Muscle layer of colon (tissue), 2 donors: ENCODE measurements around the gene PABPN1L.
"Not testable (repeated sequence)": the region's sequence is repeated elsewhere in the genome, so short reads cannot be mapped to it uniquely, and the experiment has no call there.

Experiments used
- H3K27ac ChIP-seq: one replicate; pipeline ENCODE4 v1.7.0; 2013; ENCODE audit warnings: low read depth, mild to moderate bottlenecking, low read length, moderate library complexity
- H3K27me3 ChIP-seq, 2 donors: one replicate each; pipeline ENCODE4 v1.7.0; 2013; ENCODE audit warnings: low read length in 2 of 2, mild to moderate bottlenecking in 2 of 2; ENCODE audit not compliant: insufficient read depth in 2 of 2, control insufficient read depth in 1 of 2
- H3K36me3 ChIP-seq: one replicate; pipeline ENCODE4 v1.7.0; 2013; ENCODE audit warnings: mild to moderate bottlenecking, low read length; ENCODE audit not compliant: insufficient read depth
- H3K4me1 ChIP-seq: one replicate; pipeline ENCODE4 v1.7.0; 2013; ENCODE audit warnings: mild to moderate bottlenecking, low read length; ENCODE audit not compliant: insufficient read depth
- H3K4me3 ChIP-seq, 2 donors: one replicate each; pipeline ENCODE4 v1.7.0; 2013; ENCODE audit warnings: low read length in 2 of 2, low read depth in 1 of 2, mild to moderate bottlenecking in 1 of 2, moderate library complexity in 1 of 2
- H3K9ac ChIP-seq: one replicate; pipeline ENCODE4 v1.7.0; 2013; ENCODE audit warnings: low read length
- H3K9me3 ChIP-seq: one replicate; pipeline ENCODE4 v1.7.0; 2013; ENCODE audit warnings: mild to moderate bottlenecking, low read length
- donor health status: abdominal sarcoma.
- donor health status: Adenocarcinoma of cecum.

Gene PABPN1L

DNA sequence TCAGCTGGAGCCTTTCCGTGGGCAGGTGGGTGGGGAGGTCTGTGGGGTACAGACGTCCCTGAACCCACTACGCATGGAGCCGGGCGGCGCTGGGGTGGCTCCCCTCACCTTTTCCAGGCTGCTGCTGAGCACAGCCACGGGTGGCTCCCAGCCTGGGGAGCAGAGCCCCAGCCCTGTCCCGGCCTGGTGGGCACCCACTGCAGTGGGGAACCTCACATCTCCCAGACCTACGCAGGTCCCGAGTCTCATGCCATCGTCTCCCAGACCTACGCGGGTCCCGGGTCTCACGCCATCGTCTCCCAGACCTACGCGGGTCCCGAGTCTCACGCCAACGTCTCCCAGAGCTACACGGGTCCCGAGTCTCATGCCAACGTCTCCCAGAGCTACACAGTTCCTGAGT lies 37.7 kb downstream of the PABPN1L start:
- no peak overlapping the region for H3K9ac ChIP-seq

DNA sequence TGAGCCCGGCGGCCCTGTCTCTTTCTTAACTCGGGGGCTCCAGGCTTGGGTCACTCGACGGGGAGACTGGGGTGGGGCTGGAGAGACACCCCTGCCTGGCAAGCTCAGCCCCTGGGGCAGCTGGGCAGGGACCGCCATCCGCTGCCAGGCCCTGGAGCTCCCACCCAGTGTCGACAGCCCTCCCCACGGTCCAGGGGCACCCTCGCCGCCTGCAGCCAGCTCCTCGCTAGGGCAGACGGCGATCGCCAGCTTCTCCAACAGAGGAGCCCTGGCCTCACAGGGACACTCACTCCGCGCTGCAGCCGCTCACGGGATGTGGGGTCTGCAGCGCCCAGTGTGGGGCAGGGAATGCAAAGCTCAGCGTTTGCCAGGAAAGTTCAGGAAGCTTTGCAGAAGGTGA lies 38.7 kb downstream of the PABPN1L start:
- Histone ChIP-seq H3K36me3 (peaks cover 7% of the 10 kb centered on the region), H3K9ac (no peak overlapping the region), H3K4me3 (no peak overlapping the region), H3K4me1 (no peaks in the 10 kb centered on the region), H3K27me3 (no peaks in the 10 kb centered on the region), H3K27ac (no peak overlapping the region), H3K9me3 (no peaks in the 10 kb centered on the region)

More for the DNA sequence above, 37.7 kb downstream of the PABPN1L start:
- Histone ChIP-seq H3K4me1 (no peaks in the 10 kb centered on the region), H3K36me3 (peaks cover 4% of the 10 kb centered on the region), H3K9me3 (no peaks in the 10 kb centered on the region), H3K27ac (no peak overlapping the region), H3K27me3 (no peaks in the 10 kb centered on the region), H3K4me3 (no peak overlapping the region)

DNA sequence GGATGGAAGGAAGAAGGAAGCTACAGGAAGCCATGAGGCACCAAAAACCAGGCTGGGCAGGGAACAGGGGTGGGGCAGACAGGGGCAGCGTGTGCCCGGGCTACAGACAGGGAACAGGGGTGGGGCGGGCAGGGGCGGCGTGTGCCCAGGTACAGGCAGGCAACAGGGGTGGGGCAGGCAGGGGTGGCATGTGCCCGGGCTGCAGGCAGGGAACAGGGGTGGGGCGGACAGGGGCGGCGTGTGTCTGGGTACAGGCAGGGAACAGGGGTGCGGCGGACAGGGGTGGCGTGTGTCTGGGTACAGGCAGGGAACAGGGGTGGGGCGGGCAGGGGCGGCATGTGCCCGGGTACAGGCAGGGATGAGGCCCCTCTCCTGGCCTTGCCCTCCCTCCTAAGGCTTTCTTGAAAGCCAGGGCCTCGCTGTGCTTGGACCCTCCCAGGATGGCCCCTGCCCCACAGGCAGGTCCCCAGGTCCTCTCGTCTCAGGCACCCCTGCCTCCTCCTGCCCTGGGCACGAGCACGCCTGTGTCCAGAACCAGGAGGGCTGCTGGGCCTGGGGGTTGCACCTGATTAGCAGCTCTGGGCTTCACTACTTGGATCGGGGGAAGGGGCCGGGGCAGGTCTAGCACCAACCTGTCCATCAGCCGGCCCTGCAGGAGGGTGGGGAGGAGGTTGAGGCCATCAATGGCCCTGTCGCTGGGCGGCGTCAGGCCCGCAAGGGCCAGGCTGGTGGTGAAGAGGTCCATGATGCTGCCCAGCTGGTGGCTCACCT lies 40.2 kb downstream of the PABPN1L start:
- no peak overlapping the region for H3K27ac ChIP-seq
- no peaks in the 10 kb centered on the region for H3K27me3 ChIP-seq
- H3K9ac ChIP-seq = no peak overlapping the region
- peaks cover 16% of the 10 kb centered on the region for H3K36me3 ChIP-seq
- no peaks in the 10 kb centered on the region for H3K4me1 ChIP-seq
- H3K9me3 ChIP-seq = no peaks in the 10 kb centered on the region
- H3K4me3 ChIP-seq = no peak overlapping the region

DNA sequence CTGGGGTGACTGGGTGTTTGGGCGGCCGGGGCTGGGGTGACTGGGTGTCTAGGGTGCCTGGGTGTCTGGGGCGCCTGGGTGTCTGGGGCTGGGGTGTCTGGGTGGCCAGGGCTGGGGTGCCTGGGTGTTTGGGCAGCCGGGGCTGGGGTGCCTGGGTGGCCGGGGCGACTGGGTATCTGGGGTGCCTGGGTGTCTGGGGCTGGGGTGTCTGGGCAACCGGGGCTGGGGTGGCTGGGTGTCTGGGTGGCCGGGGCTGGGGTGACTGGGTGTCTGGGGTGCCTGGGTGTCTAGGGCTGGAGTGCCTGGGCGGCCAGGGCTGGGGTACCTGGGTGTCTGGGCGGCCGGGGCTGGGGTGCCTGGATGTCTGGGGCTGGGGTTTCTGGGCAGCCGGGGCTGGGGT lies 41.3 kb downstream of the PABPN1L start:
- Histone ChIP-seq H3K9me3 (no peaks in the 10 kb centered on the region), H3K4me1 (no peaks in the 10 kb centered on the region), H3K27me3 (no peaks in the 10 kb centered on the region), H3K27ac (no peak overlapping the region), H3K36me3 (peaks cover 16% of the 10 kb centered on the region), H3K4me3 (no peak overlapping the region), H3K9ac (no peak overlapping the region)

DNA sequence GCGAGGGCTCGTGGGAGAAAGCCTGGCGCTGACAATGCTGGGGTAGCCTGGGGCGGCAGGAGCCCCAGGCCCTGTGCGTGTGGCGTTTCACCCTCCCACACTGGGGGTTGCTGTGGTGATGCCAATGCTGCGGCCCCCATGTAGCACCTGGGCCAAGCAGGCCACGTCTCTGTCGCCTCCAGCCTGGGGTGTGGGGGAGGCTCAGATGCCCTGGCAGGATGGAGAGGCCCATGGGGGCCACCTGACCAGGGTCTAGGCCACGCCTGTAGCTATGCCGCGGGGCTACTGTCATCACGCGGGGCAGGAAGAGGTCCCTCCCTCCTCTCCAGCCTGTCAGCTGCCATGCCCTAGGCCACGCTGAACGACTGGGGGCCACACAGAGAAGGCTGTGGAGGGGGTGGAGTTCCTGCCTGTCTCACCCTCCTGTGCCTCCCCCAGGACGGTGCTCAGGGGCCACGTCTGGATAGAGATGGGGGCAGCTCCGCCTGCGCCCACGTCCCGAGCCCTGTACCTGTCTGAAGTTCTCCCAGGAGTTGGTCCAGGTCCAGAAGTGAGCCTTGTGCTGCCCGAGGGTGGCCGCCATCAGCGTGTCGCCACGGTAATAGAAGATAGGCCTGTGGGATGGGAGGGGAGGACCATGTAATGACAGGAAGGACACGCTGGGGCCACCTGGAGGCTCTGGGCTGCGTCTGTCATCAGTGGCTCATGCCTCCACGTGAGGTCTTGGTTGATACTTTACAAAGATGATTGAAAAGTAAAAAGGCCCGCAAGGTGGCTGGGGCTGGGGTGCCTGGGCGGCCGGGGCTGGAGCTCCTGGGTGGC lies 42.0 kb downstream of the PABPN1L start:
- peaks cover 16% of the 10 kb centered on the region for H3K36me3 ChIP-seq
- no peak overlapping the region for H3K27ac ChIP-seq
- no peak overlapping the region for H3K9ac ChIP-seq
- H3K9me3 ChIP-seq = no peaks in the 10 kb centered on the region
- no peak overlapping the region for H3K4me3 ChIP-seq
- no peaks in the 10 kb centered on the region for H3K4me1 ChIP-seq
- no peaks in the 10 kb centered on the region for H3K27me3 ChIP-seq

DNA sequence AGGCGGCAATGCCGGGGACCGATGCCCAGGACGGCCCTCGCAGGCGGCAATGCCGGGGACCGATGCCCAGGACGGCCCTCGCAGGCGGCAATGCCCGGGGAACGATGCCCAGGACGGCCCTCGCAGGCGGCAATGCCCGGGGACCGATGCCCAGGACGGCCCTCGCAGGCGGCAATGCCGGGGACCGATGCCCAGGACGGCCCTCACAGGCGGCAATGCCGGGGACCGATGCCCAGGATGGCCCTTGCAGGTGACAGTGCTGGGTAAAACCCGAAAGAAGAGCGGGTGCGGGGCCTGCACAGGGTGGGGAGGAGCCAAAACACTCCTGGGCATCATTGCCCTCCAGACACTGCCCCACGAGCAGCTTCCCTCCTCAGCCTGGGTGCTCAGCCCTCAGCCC lies 42.8 kb downstream of the PABPN1L start:
- peaks cover 16% of the 10 kb centered on the region for H3K36me3 ChIP-seq

DNA sequence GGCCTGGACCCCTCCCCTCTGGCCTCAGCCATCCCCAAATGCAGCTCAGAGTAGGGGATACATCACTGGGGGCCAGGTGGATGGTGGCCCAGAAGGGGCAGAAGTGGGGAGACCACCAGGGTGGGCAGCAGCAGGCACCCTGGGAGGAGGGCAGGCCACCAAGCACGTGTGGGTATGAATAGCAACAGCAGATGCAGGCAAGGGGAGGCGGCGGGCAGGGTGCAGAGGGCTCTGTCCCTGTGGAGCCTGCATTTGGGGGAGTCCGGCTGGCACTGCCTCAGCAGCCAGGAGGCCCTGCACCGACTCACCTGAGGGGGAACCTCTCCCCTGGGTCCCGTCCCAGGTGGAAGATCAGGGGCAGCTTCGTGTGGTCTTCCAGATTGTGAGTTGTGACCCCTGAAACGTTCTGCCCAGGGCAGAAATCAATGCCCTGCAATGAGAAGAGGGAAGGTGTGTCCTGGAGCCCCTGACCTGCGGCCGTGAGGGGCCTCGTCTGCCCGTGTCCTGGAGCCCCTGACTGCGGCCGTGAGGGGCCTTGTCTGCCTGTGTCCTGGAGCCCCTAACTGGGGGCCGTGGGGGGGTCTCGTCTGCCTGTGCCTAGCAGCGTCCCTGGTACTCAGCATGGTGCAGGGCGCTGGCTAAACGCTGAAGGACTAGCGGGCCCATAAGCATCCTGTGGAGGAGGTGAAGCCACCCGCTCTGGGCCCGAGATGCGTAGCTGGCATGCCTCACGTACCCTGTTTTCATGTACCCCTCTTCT lies 44.0 kb downstream of the PABPN1L start:
- H3K36me3 ChIP-seq = peaks cover 16% of the 10 kb centered on the region
- no peaks in the 10 kb centered on the region for H3K4me1 ChIP-seq
- no peaks in the 10 kb centered on the region for H3K27me3 ChIP-seq

More for the DNA sequence above, 42.8 kb downstream of the PABPN1L start:
- not testable (repeated sequence) for H3K27ac ChIP-seq, H3K4me3 ChIP-seq, H3K9me3 ChIP-seq, H3K27me3 ChIP-seq, H3K4me1 ChIP-seq, H3K9ac ChIP-seq

DNA sequence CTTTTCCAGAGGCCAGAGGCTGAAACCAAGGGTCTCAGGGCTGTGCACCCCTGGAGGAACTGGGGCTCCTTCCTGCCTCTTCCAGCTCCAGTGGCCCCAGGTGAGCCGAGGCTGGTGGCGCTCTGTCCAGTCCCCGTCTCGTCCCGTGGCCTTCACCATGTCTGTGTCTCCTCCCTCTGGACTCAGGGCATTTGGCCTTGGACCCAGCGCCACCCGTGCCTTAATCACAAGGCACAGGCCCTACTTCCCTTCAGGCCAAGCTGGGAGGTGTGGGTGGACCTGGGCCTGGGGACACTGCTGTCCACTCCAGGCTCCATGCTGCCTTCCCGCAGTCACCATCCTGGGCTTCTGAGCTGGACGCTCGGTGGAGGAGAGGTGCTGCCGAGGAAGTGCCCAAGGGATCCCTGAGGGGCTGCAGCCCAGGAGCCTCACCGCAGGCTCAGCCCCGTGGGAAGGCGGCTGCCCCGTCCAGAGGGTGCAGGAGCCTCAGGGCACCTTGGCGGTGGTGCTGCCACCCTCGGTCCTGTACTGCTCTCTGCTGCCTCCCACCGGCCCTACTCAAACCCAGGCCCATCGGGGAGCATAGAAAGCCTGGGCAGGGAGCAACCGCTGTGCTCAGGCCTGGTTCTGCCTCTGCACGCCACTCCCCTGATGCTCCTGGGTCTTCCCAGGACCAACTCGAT lies 45.2 kb downstream of the PABPN1L start:
- no peaks in the 10 kb centered on the region for H3K9me3 ChIP-seq
- H3K4me1 ChIP-seq = no peaks in the 10 kb centered on the region
- no peaks in the 10 kb centered on the region for H3K27me3 ChIP-seq
- no peak overlapping the region for H3K4me3 ChIP-seq
- peaks cover 13% of the 10 kb centered on the region for H3K36me3 ChIP-seq
- H3K27ac ChIP-seq = no peak overlapping the region
- H3K9ac ChIP-seq = no peak overlapping the region

More for the DNA sequence above, 44.0 kb downstream of the PABPN1L start:
- Histone ChIP-seq H3K9me3 (no peaks in the 10 kb centered on the region), H3K9ac (no peak overlapping the region), H3K4me3 (no peak overlapping the region), H3K27ac (no peak overlapping the region)

DNA sequence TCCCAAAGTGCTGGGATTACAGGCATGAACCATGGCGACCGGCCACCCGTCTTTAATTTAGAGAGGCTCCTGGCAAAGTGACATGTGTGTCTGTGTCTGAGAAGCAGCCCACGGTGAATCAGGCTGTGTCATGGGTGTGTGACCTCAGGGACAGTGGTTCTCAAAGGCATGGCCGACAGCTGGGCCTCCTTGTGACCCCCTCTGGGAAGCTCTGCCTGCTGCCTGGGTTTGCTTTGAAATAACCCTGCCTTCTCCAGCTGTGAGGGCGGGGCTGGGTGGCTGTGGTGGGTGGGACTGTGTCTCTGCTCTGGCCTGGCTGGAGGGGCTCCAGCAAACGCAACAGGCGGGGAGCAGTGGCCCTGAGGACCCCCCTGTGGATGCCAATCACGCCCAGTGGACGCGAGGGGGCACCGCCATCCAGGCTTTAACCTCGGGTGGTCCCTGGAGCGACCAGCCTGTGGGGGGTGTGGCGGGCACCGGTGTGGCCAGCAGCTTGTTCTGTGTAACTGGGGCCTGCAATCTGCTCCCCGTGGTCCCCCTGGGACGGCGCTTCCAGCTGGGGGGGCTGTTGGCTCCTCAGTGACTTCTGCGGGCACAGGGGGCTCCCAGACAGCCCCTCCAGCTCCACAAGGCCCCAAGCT lies 46.0 kb downstream of the PABPN1L start:
- H3K9ac ChIP-seq = no peak overlapping the region
- no peaks in the 10 kb centered on the region for H3K4me1 ChIP-seq
- H3K27me3 ChIP-seq = no peaks in the 10 kb centered on the region
- H3K27ac ChIP-seq = no peak overlapping the region
- no peak overlapping the region for H3K4me3 ChIP-seq
- no peaks in the 10 kb centered on the region for H3K9me3 ChIP-seq
- peaks cover 12% of the 10 kb centered on the region for H3K36me3 ChIP-seq

DNA sequence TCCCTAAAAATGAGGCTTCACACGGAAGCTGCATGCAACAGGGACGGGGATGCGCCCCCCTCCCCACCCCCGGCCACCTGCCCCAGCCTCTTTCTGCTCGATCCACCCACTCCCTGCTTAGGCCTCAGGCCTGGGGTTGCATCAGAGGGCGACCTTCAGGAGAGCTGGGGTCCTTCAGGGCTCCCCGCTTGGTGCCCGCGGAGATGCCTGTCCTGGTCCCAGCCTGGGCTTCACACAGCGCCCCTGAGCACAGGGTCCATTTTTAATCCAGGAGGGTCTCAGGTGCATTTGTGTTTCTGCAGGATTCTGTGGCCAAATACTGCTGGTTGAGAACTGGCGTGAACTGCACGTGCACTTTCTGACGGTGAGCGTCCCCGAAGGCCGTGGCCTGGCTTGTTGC lies 47.3 kb downstream of the PABPN1L start:
- no peaks in the 10 kb centered on the region for H3K4me1 ChIP-seq
- no peaks in the 10 kb centered on the region for H3K27me3 ChIP-seq
- H3K27ac ChIP-seq = no peak overlapping the region
- H3K36me3 ChIP-seq = peaks cover 12% of the 10 kb centered on the region
- no peak overlapping the region for H3K4me3 ChIP-seq
- H3K9ac ChIP-seq = no peak overlapping the region
- H3K9me3 ChIP-seq = no peaks in the 10 kb centered on the region

DNA sequence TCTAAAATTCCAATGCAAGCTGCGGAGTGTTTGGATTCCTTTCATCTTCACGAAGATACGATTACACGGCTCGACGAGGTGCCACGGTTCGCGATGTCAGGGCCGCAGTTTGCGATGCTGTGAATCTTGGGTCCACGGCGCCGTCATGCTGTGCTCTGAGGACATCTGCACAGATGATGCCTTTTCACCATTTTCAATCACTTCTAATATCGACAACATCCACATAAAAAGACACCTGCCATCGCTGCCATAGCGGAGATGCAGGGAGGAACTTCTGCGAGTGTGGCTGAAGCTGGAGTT lies 47.9 kb downstream of the PABPN1L start:
- no peaks in the 10 kb centered on the region for H3K4me1 ChIP-seq
- H3K9ac ChIP-seq = no peak overlapping the region
- H3K4me3 ChIP-seq = no peak overlapping the region
- H3K9me3 ChIP-seq = no peaks in the 10 kb centered on the region
- peaks cover 12% of the 10 kb centered on the region for H3K36me3 ChIP-seq
- H3K27ac ChIP-seq = no peak overlapping the region
- no peaks in the 10 kb centered on the region for H3K27me3 ChIP-seq
